Activated CD4-positive, alpha-beta T cell treated with anti-CD3 and anti-CD28 coated beads for 1 hour (primary cell): ENCODE data around the gene MBD6.

ENCODE experiments used
- DNase-seq: peaks from one replicate; pipeline ENCODE4 v3.0.0-alpha.2; 2020

Gene MBD6

GRCh38 chr12:57577981-57578758 lies 55.5 kb downstream of the MBD6 start:
- no peak for DNase-seq

DNA sequence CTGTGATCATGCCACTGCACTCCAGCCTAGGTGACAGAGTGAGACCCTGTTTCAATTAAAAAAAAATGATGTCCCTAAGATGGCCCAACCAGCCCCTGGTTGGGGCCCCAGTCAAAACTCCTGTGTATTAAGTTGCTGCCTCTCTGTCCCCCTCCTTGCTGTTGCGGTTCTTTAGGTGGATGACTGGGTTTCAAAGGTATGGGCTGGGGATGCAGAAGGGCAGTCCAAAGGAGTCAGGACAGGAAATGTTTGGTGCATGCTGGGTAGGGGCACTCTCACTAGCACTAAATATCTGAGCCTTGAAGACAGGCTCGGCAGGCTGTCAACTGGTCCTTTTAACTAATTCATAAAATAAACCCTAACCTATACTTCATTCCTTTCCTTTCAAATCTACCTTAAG lies 56.4 kb downstream of the MBD6 start:
- DNase-seq: no peak
